ENCODE data around the gene YTHDF2.
"Not testable (repeated sequence)": the region's sequence is repeated elsewhere in the genome, so short reads cannot be mapped to it uniquely, and the experiment has no call there.

YTHDF2 gene

GRCh38 chr1:28761189-28761588 lies 24.4 kb downstream of the YTHDF2 start:
- no peak for DNase-seq

DNA sequence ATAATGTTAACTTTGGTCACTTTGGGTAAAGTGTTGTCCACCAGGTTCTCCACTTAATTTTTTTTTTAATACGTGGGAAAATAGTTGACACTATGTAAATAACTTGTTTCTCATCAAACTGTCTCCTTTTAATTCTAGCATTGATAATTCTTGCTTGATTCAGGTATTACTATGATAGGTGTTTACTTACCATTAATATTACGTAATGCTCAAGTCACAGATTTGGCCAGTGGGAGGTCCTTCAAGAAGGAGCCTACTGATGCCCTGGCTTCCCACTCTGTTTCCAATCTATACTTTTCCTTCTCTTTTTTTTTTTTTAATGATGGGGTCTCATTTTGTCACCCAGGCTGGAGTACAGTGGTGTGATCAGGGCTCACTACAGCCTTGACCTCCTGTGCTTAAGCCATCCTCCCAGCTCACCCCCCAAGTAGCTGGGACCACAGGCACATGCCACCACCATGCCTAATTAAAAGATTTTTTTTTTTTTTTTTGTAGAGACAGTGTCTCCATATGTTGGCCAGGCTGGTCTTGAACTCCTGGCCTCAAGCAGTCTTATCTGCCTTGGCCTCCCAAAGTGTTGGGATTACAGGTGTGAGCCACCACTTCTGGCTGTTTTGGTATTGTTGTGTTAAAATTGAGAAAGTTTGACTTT lies 29.9 kb downstream of the YTHDF2 start:
- DNase-seq = no peak

DNA sequence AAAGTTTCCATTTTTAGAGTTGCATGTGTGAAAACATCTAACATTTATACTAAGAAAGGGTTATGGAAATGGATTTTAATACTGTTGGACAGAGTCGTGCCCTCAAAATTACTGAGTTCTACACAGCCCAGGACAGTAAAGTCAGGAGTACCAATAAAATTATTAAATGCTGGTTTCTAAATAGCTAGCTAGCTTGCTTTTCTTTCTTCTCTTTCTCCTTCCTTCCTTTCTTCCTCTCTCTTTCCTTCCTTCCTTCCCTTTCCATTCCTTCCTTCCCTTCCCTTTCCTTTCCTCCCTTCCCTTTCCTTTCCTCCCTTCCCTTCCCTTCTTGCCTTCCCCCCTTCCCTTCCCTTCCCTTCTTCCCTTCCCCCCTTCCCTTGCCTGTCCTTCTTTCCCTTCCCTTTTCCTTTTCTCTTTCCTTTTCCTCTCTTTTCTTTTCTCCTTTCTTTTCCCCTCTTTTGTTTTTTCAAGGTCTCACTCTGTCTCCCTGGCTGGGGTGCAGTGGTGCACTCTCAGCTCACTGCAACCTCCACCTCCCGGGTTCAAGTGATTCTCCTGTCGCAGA lies 33.9 kb downstream of the YTHDF2 start:
- no peak for DNase-seq

- not testable (repeated sequence) for DNase-seq
These were observed 35.2 kb downstream of the YTHDF2 start for GRCh38 chr1:28771921-28772320.

DNA sequence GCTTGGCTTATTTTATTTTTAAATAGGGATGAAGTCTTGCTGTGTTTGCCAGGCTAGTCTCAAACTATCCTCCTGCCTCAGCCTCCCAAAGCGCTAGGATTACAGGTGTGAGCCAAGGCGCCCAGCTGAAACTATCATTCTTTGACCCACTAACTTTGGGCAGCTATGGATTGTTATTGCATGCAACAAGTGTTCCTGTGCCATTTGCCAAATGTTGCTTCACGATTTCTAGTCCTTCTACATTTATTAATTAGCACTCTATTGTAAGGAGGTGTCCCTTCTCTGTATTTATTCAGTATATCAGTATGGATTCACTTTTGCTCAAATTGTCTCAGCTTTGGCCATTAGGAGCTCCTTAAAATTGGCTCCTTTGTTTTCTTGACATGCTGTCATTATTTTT lies 36.4 kb downstream of the YTHDF2 start:
- DNase-seq = no peak

DNA sequence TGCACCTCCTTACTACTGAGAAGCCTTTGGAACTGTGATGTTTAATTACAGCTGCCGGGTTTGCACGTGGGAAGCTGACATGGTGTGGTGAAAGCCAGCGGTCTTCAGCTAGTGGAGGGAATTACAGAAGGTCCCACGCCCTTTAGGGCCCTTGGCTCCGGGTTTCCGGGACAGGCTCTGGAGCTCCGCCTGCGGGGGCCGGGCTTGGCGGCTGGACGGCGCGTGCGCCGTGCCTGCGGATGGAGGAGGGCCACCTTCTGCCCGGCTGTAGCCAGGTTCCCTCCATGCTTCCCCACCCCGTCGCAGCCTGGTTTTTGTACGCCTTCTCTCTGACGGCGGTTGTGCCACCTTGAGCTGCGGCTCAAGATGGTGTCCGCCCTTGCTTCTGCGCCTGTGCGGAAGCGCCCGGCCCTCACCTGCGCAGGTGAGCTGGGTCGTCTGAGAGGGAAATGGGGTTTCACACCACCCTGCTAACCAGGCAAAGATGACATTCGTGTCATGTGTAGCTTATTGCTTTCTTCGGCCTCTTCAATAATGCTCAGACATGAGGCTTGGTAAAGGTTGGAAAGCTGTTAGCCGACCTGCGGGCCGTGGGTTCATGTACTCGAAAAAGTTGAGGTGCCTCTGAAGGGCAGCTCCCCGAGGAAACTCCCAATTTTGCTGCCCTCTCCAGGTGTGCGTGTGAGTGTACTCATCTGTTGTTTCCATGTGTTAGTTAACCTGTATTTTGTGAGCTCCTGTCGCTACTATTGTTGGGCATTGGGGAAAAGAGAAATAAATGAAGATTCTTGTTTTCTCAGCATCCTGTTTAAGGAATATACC lies 38.6 kb downstream of the YTHDF2 start:
- peak; percentile 33 for DNase-seq

DNA sequence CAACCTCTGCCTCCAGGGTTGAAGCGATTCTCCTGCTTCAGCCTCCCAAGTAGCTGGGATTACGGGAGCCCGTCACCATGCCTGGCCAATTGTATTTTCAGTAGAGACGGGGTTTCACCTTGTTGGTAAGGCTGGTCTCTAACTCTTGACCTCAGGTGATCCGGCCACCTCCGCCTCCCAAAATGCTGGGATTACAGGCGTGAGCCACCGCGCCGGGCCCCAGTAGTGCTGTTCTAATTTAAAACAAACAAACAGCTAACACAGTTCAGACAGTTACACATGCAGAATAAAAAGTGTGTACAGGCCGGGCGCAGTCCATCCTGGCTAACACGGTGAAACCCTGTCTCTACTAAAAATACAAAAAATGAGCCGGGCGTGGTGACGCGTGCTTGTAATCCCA lies 39.6 kb downstream of the YTHDF2 start:
- DNase-seq = no peak

DNA sequence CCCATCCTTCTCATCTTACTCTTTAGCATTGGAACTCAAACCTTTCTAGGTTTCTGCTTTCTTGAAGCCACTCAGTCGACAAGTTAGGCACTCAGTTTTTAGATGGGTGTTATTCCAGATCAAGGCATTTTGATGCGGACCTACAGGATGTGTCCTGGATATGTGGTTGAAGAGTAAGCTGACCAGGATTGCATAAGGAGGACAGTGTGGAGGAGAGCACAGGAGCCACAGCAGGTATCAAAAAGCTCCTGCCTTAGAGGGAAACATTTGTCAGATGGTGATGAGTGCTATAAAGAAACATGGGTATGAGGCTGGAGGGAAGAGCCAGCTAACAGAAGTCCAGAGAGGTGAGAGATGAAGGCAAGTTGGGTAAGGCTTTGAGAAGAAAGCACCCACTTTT lies 41.3 kb downstream of the YTHDF2 start:
- DNase-seq = no peak

- DNase-seq = no peak
These were observed 43.1 kb downstream of the YTHDF2 start for GRCh38 chr1:28779751-28780408.

DNA sequence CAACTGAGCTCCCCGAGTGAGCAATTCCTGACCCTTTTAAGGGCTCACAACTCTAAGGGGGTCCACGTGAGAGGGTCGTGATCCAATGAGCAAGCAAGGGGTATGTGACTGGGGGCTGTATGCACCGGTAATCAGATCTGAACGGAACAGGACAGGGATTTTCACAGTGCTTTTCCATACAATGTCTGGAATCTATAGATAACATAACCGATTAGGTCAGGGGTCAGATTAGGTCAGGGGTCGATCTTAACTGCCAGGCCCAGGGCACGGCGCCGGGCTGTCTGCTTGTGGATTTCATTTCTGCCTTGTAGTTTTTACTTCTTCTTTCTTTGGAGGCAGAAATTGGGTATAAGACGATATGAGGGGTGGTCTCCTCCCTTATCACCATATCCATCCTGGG lies 44.6 kb downstream of the YTHDF2 start:
- no peak for DNase-seq

- DNase-seq = no peak
These were observed 45.3 kb downstream of the YTHDF2 start for GRCh38 chr1:28782011-28782410.

- DNase-seq = no peak
These were observed 46.6 kb downstream of the YTHDF2 start for GRCh38 chr1:28783363-28783762.

GRCh38 chr1:28789412-28789811 lies 52.7 kb downstream of the YTHDF2 start:
- no peak for DNase-seq

DNA sequence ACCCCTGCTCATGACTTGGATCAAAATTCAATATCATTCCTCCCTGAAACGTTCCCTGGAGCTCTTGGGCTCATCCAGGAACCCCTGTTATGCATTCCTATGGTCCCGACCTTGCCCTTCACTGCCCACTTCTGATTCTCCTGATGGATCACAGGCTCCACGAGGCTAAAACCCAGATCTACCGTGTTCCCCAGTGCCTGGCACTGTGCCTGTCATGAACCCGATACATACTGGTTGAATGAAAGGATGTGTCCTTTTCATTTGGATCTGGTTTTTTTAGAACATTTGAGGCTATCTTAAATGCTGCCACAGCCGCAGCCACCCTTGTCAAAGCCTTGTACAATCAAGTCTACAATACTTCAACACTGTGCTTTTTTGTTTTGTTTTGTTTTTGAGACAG lies 53.1 kb downstream of the YTHDF2 start:
- no peak for DNase-seq

- DNase-seq = no peak
These were observed 53.8 kb downstream of the YTHDF2 start for GRCh38 chr1:28790377-28791035.

DNA sequence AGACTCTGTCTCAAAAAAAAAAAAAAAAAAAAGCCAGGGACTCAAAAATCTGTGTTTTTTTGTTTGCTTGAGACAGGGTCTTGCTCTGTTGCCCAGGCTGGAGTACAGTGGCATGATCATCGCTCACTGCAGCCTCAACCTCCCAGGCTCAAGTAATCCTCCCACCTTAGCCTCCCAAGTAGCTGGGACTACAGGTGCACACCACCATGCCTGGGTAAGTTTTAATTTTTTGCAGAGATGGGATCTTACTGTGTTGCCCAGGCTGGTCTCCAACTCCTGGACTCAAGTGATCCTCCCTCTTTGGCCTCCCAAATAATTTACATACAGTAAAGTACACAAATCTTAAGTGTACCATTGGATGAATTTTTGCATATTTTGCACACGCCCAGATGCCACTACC lies 55.2 kb downstream of the YTHDF2 start:
- DNase-seq = not testable (repeated sequence)

- no peak for DNase-seq
These were observed 55.9 kb downstream of the YTHDF2 start for GRCh38 chr1:28792644-28793121.

DNA sequence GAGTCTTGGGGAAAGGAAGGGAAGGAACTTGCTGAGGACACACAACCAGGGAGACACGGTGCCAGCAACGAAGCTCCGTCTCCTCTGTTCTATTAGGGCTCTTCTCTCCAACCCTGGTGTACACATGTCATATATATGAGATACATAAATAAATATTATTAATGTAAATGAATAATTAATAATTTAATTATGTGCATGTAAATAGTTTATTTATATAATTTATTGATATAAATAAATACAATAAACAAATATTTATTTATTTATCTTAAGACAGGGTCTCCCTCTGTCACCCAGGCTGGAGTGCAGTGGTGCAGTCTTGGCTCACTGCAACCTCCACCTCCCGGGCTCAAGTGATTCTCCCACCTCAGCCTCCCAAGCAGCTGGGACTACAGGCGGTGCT lies 57.8 kb downstream of the YTHDF2 start:
- not testable (repeated sequence) for DNase-seq

- no peak for DNase-seq
These were observed 59.8 kb downstream of the YTHDF2 start for GRCh38 chr1:28796352-28797211.

- DNase-seq = no peak
These were observed 63.6 kb downstream of the YTHDF2 start for GRCh38 chr1:28800324-28800723.

GRCh38 chr1:28801461-28801860 lies 64.7 kb downstream of the YTHDF2 start:
- no peak for DNase-seq

DNA sequence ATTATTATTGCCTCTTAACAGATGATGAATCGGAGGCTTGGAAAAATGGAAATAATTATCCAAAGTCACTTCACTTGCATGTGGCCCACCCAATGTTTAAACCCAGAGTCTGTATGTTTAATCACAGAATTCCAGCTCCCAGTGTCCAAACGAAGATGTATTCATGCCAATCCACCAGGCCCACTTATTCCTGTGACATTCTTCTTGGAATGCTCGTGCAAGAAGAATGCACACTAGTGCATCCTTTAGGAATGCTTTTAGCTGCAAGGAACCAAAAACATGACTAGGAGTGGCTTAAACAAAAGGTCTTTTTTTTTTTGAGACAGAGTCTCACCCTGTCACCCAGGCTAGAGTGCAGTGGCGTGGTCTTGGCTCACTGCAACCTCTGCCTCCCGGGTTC lies 66.3 kb downstream of the YTHDF2 start:
- DNase-seq = peak; percentile 13

Measured in NCI-H226 (cell line).